Fibroblast of lung (primary cell): Measurements from ENCODE around the gene SF3B5.

Source experiments
- CTCF ChIP-seq, 2 donors: IDR thresholded peaks in 1 of 2; conservative IDR thresholded peaks in 1 of 2; 1 replicate in 1 of 2; 2 replicates in 1 of 2; pipeline ENCODE4 v1.5.1; 2011 to 2012; ENCODE audit warnings: low read length in 2 of 2, control low read depth in 1 of 2, inconsistent platforms in 1 of 2, low read depth in 1 of 2, mild to moderate bottlenecking in 1 of 2
- EZH2 ChIP-seq: IDR thresholded peaks from 2 replicates; pipeline ENCODE4 v1.5.1; 2012; ENCODE audit warnings: low read length, control low read depth, mild to moderate bottlenecking; ENCODE audit errors: missing control alignments

GRCh38 chr6:144065213-144065660 lies 30.1 kb downstream of the SF3B5 start:
- TF ChIP-seq CTCF (conservative IDR thresholded peaks at IDR 0.05 in 1 of 2, IDR thresholded peaks at IDR 0.05 in 1 of 2; ENCODE audit: low read depth in 1 of 2, low read length in 2 of 2) (no peak), EZH2 (peak; percentile 91)
